Mucosa of descending colon (tissue), 3 donors: ENCODE measurements around the gene TIAM2. TPM values are rescaled to one million over a fixed set of nuclear protein-coding genes. Genes with fewer than 3 reads are reported as not detected.

ENCODE experiments used
- ATAC-seq: fragments of 200-7000 bp; cut with Tn5 transposase; one replicate; pipeline ENCODE4 v1.9.1; 2020; ENCODE audit warnings: mild to moderate bottlenecking, moderate library complexity
- DNase-seq, 3 donors: peaks; one replicate each; pipeline ENCODE4 v3.0.0-alpha.2; 2020
- H3K36me3 ChIP-seq: fragments of 200-600 bp; one replicate; pipeline ENCODE4 v1.8.0; 2021; ENCODE audit warnings: low read depth, mild to moderate bottlenecking
- H3K4me1 ChIP-seq: fragments of 200-600 bp; one replicate; pipeline ENCODE4 v1.8.0; 2021; ENCODE audit warnings: low read depth, mild to moderate bottlenecking
- H3K4me3 ChIP-seq: fragments of 200-600 bp; one replicate; pipeline ENCODE4 v1.8.0; 2021; ENCODE audit warnings: mild to moderate bottlenecking
- H3K9me3 ChIP-seq: fragments of 200-600 bp; one replicate; pipeline ENCODE4 v1.8.0; 2021; ENCODE audit warnings: mild to moderate bottlenecking
- CTCF ChIP-seq: fragments of 200-600 bp; IDR thresholded peaks from one replicate; pipeline ENCODE4 v1.8.0; 2022; ENCODE audit warnings: antibody characterized with exemption, mild to moderate bottlenecking
- intact Hi-C, 2 donors: fragments of 100-400 bp; cut with DNase I in 1 of 2; cut with micrococcal nuclease in 1 of 2; formaldehyde crosslinking; loops; one replicate each; pipeline versions ENCODE4 v1.11.0 to v1.11.1; 2022; cut with DNase I, micrococcal nuclease
- total RNA-seq, 3 donors: library from RNA; stranded (reverse); fragmentation: NEBNext Ultra II Directional in 2 of 3; extraction: Animal tissue kit (Norgen Biotek cat#: 25700) in 2 of 3; gene quantifications; one replicate each; pipeline versions ENCODE4 v1.2.1 to v1.2.4, GENCODE V29; 2021 to 2023
- donor health status: DM: no; HTN: no; CAD: no; lungs with moderate emphysema.
- donor health status: DM: no; HTN: no; CAD: no.
- donor health status: DM: no; HTN: yes; CAD: no.

The TIAM2 gene
- total RNA-seq, 3 donors from 2014 or later = 4.2 to 12.2 (median 9.8) TPM

- H3K4me1 ChIP-seq = no peaks in the 10 kb centered on the region
- no peak overlapping the region for H3K4me3 ChIP-seq
- no peaks in the 10 kb centered on the region for H3K36me3 ChIP-seq
- no peak for DNase-seq
- intact Hi-C loops = no loop called here
- H3K9me3 ChIP-seq = no peaks in the 10 kb centered on the region
- no peak for TF ChIP-seq CTCF
- ATAC-seq = no peak
Measured at GRCh38 chr6:155301867-155302266, 306.8 kb downstream of the TIAM2 start.

GRCh38 chr6:155303361-155303870 is 308.3 kb downstream of the TIAM2 start:
- DNase-seq = no peak
- intact Hi-C loops = no loop called here
- Histone ChIP-seq H3K4me1 (no peaks in the 10 kb centered on the region), H3K4me3 (no peak overlapping the region), H3K36me3 (no peaks in the 10 kb centered on the region), H3K9me3 (no peaks in the 10 kb centered on the region)
- no peak for TF ChIP-seq CTCF
- ATAC-seq = no peak

GRCh38 chr6:155306958-155307357 is 311.8 kb downstream of the TIAM2 start:
- TF ChIP-seq CTCF = no peak
- no peak for DNase-seq
- Histone ChIP-seq H3K36me3 (no peaks in the 10 kb centered on the region), H3K4me3 (no peak overlapping the region), H3K9me3 (no peaks in the 10 kb centered on the region), H3K4me1 (no peaks in the 10 kb centered on the region)
- no peak for ATAC-seq
- intact Hi-C loops = no loop called here
